Gastrocnemius medialis (tissue), 4 donors: Measurements from ENCODE around the gene H3-3A. TPM values are rescaled to one million over a fixed set of nuclear protein-coding genes. Genes with fewer than 3 reads are reported as not detected.

ENCODE experiments used
- ATAC-seq, 2 donors: fragments of 150-250 bp; one replicate each; pipeline ENCODE4 v1.9.1; 2016
- DNase-seq, 2 donors: peaks; one replicate each; pipeline ENCODE4 v3.0.0-alpha.2; 2019
- H3K27ac ChIP-seq, 4 donors: fragments of 200-600 bp; sonication (generic); 1 replicate in 1 of 4; 2 replicates in 3 of 4; pipeline ENCODE4 v1.5.1; 2016 to 2018; ENCODE audit warnings: mild to moderate bottlenecking in 2 of 4, moderate library complexity in 1 of 4
- H3K27me3 ChIP-seq, 3 donors: fragments of 200-600 bp; sonication (generic) in 2 of 3; 1 replicate in 1 of 3; 2 replicates in 2 of 3; pipeline versions ENCODE4 v1.5.1 to v1.6.0; 2016 to 2019; ENCODE audit warnings: mild to moderate bottlenecking in 1 of 3, moderate library complexity in 1 of 3
- H3K36me3 ChIP-seq, 2 donors: fragments of 200-600 bp; sonication (generic) in 1 of 2; one replicate each; pipeline ENCODE4 v1.5.1; 2017 to 2018
- H3K4me1 ChIP-seq, 2 donors: fragments of 200-600 bp; sonication (generic) in 1 of 2; one replicate each; pipeline ENCODE4 v1.5.1; 2016 to 2017; ENCODE audit warnings: mild to moderate bottlenecking in 2 of 2
- H3K4me3 ChIP-seq, 4 donors: fragments of 200-600 bp; sonication (generic) in 3 of 4; 1 replicate in 1 of 4; 2 replicates in 3 of 4; pipeline ENCODE4 v1.5.1; 2016 to 2019; ENCODE audit warnings: mild to moderate bottlenecking in 2 of 4
- H3K9me3 ChIP-seq, 3 donors: fragments of 200-600 bp; sonication (generic) in 2 of 3; 1 replicate in 1 of 3; 2 replicates in 2 of 3; pipeline ENCODE4 v1.5.1; 2016 to 2019
- POLR2A ChIP-seq, 2 donors: fragments of 450-650 bp; IDR thresholded peaks; one replicate each; pipeline ENCODE4 v1.6.1; 2017; ENCODE audit warnings: antibody characterized with exemption in 2 of 2, mild to moderate bottlenecking in 2 of 2, moderate library complexity in 2 of 2
- in situ Hi-C, 4 donors: fragments of 200-750 bp; cut with MboI; loops; one replicate each; pipeline versions ENCODE4 v1.15.0 to v1.8.0; 2017; ENCODE audit warnings: low sequenced_read_pairs in 4 of 4
- intact Hi-C: fragments of 100-400 bp; cut with DNase I; formaldehyde crosslinking; loops from one replicate; pipeline ENCODE4 v1.15.1; 2023; ENCODE audit warnings: low total_unique reads
- total RNA-seq, 4 donors: library from RNA; depleted of rRNA; stranded (reverse); fragments of >200 nt; gene quantifications; one replicate each; pipeline versions ENCODE4 v1.1.0 to v1.2.3, GENCODE V29; 2016
- TF ChIP-seq, protein P1 (sequence below), 5 experiments: fragments of 450-650 bp in 3 of 5; fragments of 200-600 bp in 2 of 5; sonication (generic) in 2 of 5; IDR thresholded peaks in 4 of 5; conservative IDR thresholded peaks in 1 of 5; 1 replicate in 4 of 5; 2 replicates in 1 of 5; pipeline ENCODE4 v1.5.1; 2016 to 2019; ENCODE audit warnings: antibody characterized with exemption in 5 of 5, mild to moderate bottlenecking in 3 of 5, moderate library complexity in 3 of 5

H3-3A gene
- total RNA-seq, 4 donors from 2014 or later: 163 to 289 (median 191) TPM

- TF ChIP-seq POLR2A (IDR thresholded peaks at IDR 0.05): no peak
- TF ChIP-seq, protein P1, sequence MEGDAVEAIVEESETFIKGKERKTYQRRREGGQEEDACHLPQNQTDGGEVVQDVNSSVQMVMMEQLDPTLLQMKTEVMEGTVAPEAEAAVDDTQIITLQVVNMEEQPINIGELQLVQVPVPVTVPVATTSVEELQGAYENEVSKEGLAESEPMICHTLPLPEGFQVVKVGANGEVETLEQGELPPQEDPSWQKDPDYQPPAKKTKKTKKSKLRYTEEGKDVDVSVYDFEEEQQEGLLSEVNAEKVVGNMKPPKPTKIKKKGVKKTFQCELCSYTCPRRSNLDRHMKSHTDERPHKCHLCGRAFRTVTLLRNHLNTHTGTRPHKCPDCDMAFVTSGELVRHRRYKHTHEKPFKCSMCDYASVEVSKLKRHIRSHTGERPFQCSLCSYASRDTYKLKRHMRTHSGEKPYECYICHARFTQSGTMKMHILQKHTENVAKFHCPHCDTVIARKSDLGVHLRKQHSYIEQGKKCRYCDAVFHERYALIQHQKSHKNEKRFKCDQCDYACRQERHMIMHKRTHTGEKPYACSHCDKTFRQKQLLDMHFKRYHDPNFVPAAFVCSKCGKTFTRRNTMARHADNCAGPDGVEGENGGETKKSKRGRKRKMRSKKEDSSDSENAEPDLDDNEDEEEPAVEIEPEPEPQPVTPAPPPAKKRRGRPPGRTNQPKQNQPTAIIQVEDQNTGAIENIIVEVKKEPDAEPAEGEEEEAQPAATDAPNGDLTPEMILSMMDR (IDR thresholded peaks at IDR 0.05 in 4 of 5, conservative IDR thresholded peaks at IDR 0.05 in 1 of 5): no peak
- intact Hi-C loops (no loop called here), in situ Hi-C loops (no loop called here)
- no peaks in the 10 kb centered on the region for H3K36me3 ChIP-seq
- H3K9me3 ChIP-seq: no peaks in the 10 kb centered on the region
- no peak for DNase-seq
- H3K4me3 ChIP-seq: no peak overlapping the region
- H3K27me3 ChIP-seq: no peaks in the 10 kb centered on the region
- no peak overlapping the region for H3K27ac ChIP-seq
- no peaks in the 10 kb centered on the region for H3K4me1 ChIP-seq
- ATAC-seq: no peak
These were observed 13.6 kb upstream of the H3-3A start for GRCh38 chr1:226048886-226049285.

DNA sequence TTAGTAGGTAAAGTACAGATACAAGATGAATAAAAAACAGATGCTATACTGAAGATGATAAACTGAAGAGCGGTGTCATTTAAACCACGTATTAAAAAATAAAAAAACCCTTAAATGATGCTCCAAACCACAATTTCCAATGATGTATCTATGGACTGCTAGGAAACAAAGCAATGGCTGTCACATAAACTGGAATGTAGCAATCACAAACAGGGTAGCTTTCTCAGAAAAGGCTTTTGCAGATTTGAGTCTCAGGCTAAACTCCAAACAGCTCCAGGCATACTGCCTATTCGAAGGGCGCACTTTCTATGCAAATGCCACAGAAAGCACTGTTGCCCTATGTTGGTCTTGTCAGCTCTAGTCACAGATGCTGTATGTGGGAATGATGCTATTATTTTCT is 12.4 kb upstream of the H3-3A start:
- DNase-seq (no peak), ATAC-seq (no peak)
- H3K4me3 ChIP-seq: no peak overlapping the region
- no peaks in the 10 kb centered on the region for H3K9me3 ChIP-seq
- H3K36me3 ChIP-seq: no peaks in the 10 kb centered on the region
- H3K4me1 ChIP-seq: no peaks in the 10 kb centered on the region
- H3K27me3 ChIP-seq: no peaks in the 10 kb centered on the region
- intact Hi-C loops: no loop called here
- TF ChIP-seq, protein P1 (IDR thresholded peaks at IDR 0.05 in 4 of 5, conservative IDR thresholded peaks at IDR 0.05 in 1 of 5): no peak
- TF ChIP-seq POLR2A (IDR thresholded peaks at IDR 0.05): no peak
- no peak overlapping the region for H3K27ac ChIP-seq
- in situ Hi-C loops: loop anchor here in 1 of 4 donors (10.0 kb wide), 1 partner anchor 45 kb away; no protein-coding TSS in a partner anchor

GRCh38 chr1:226051365-226051764 is 11.2 kb upstream of the H3-3A start:
- Histone ChIP-seq H3K9me3 (no peaks in the 10 kb centered on the region), H3K27me3 (no peaks in the 10 kb centered on the region), H3K4me3 (no peak overlapping the region), H3K27ac (no peak overlapping the region), H3K4me1 (no peaks in the 10 kb centered on the region), H3K36me3 (peaks cover 0 to 9% of the 10 kb centered on the region in 2 donors)
- no peak for DNase-seq
- no peak for TF ChIP-seq POLR2A (IDR thresholded peaks at IDR 0.05)
- TF ChIP-seq, protein P1 (IDR thresholded peaks at IDR 0.05 in 4 of 5, conservative IDR thresholded peaks at IDR 0.05 in 1 of 5): no peak
- intact Hi-C loops (no loop called here), in situ Hi-C loops (loop anchor here in 1 of 4 donors (10.0 kb wide), 1 partner anchor 47 kb away; no protein-coding TSS in a partner anchor)
- ATAC-seq: no peak

DNA sequence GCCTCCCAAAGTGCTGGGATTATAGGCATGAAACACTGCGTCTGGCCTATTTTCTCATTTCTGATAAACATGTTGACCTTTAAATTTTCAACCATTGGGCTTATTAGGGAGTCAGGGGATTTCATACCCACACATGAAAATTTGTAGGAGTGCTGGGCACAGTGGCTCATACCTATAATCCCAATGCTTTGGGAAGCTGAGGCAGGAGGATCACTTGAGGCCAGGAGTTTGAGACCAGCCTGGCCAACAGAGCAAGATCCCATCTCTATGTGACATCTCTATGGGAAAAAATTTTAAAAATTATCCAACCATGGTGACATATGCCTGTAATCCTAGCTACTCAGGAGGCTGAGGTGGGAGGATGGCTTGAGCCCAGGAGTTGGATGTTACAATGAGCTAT is 10.5 kb upstream of the H3-3A start:
- no peaks in the 10 kb centered on the region for H3K4me1 ChIP-seq
- intact Hi-C loops (no loop called here), in situ Hi-C loops (loop anchor here in 1 of 4 donors (10.0 kb wide), 1 partner anchor 47 kb away; no protein-coding TSS in a partner anchor)
- no peak for TF ChIP-seq POLR2A (IDR thresholded peaks at IDR 0.05)
- TF ChIP-seq, protein P1 (IDR thresholded peaks at IDR 0.05 in 4 of 5, conservative IDR thresholded peaks at IDR 0.05 in 1 of 5): no peak
- H3K27ac ChIP-seq: no peak overlapping the region
- no peaks in the 10 kb centered on the region for H3K27me3 ChIP-seq
- no peak for DNase-seq
- H3K9me3 ChIP-seq: no peaks in the 10 kb centered on the region
- no peak overlapping the region for H3K4me3 ChIP-seq
- no peak for ATAC-seq
- H3K36me3 ChIP-seq: peaks cover 0 to 9% of the 10 kb centered on the region in 2 donors
